Right lobe of liver (tissue), 6 donors: ENCODE data around the gene ZC3HAV1. TPM values are rescaled to one million over a fixed set of nuclear protein-coding genes. Genes with fewer than 3 reads are reported as not detected.
A peak's percentile ranks its signal among the peaks of the same experiment; 100 is the strongest.
"Not testable (repeated sequence)": the region's sequence is repeated elsewhere in the genome, so short reads cannot be mapped to it uniquely, and the experiment has no call there.

Experiments used
- ATAC-seq, 4 donors: fragments of 200-7000 bp; cut with Tn5 transposase; one replicate each; pipeline ENCODE4 v1.9.1; 2020; ENCODE audit warnings: mild to moderate bottlenecking in 4 of 4, moderate library complexity in 4 of 4
- DNase-seq, 3 donors: peaks; one replicate each; pipeline ENCODE4 v3.0.0-alpha.2; 2020
- H3K27ac ChIP-seq, 3 donors: fragments of 200-600 bp; one replicate each; pipeline ENCODE4 v1.8.0; 2022
- H3K27me3 ChIP-seq, 2 donors: fragments of 200-600 bp; one replicate each; pipeline ENCODE4 v1.8.0; 2022
- H3K36me3 ChIP-seq, 4 donors: fragments of 200-600 bp; sonication (generic) in 1 of 4; one replicate each; pipeline versions ENCODE4 v1.5.1 to v1.8.0; 2017 to 2022; ENCODE audit warnings: control low read depth in 1 of 4
- H3K4me1 ChIP-seq, 4 donors: fragments of 200-600 bp; sonication (generic) in 1 of 4; one replicate each; pipeline versions ENCODE4 v1.5.1 to v1.8.0; 2017 to 2022; ENCODE audit warnings: control low read depth in 1 of 4
- H3K4me3 ChIP-seq, 3 donors: fragments of 200-600 bp; one replicate each; pipeline ENCODE4 v1.8.0; 2022
- H3K9me3 ChIP-seq, 4 donors: fragments of 200-600 bp; sonication (generic) in 1 of 4; one replicate each; pipeline versions ENCODE4 v1.5.1 to v1.8.0; 2017 to 2022; ENCODE audit warnings: control low read depth in 1 of 4
- POLR2A ChIP-seq: fragments of 450-650 bp; IDR thresholded peaks from one replicate; pipeline ENCODE4 v1.6.1; 2017; ENCODE audit warnings: antibody characterized with exemption, mild to moderate bottlenecking
- WGBS: methylation state at CpG from one replicate; pipeline ENCODE4 v1.1.6; 2018; ENCODE audit warnings: low coverage, low lambda C conversion rate; ENCODE audit not compliant: insufficient coverage; ENCODE audit errors: missing lambda C conversion rate; 5-methylcytosine and 5-hydroxymethylcytosine counted together
- intact Hi-C, 2 donors: fragments of 100-400 bp; cut with DNase I; formaldehyde crosslinking; loops; one replicate each; pipeline versions ENCODE4 v1.11.2 to v1.14.1; 2022
- total RNA-seq, 6 experiments: library from RNA; depleted of rRNA in 2 of 6; stranded (reverse); fragments of >200 nt in 2 of 6; fragmentation: NEBNext Ultra II Directional in 3 of 6; extraction: Animal tissue kit (Norgen Biotek cat#: 25700) in 3 of 6; gene quantifications; one replicate each; pipeline versions ENCODE4 v1.1.0 to v1.2.4, GENCODE V29; 2016 to 2023
- TF ChIP-seq, protein P1 (sequence below), 4 donors: fragments of 200-600 bp in 3 of 4; fragments of 450-650 bp in 1 of 4; IDR thresholded peaks; one replicate each; pipeline versions ENCODE4 v1.5.1 to v1.8.0; 2016 to 2022; ENCODE audit warnings: antibody characterized with exemption in 4 of 4, mild to moderate bottlenecking in 2 of 4
- donor health status: DM: no; HTN: yes; CAD: no.
- donor health status: DM: no; HTN: no; CAD: no.
- donor health status: DM: no; HTN: no; CAD: no.
- donor health status: DM: no; HTN: yes; CAD: no.
- donor health status: DM: no; HTN: yes; CAD: no.

ZC3HAV1 gene
- total RNA-seq, 6 experiments from 2014 or later = 12.3 to 20.6 (median 17.7) TPM

GRCh38 chr7:139125657-139126056 lies 16.1 kb upstream of the ZC3HAV1 start:
- Histone ChIP-seq H3K4me3 (no peak overlapping the region), H3K4me1 (no peaks in the 10 kb centered on the region), H3K27ac (no peak overlapping the region), H3K27me3 (no peaks in the 10 kb centered on the region), H3K9me3 (no peaks in the 10 kb centered on the region), H3K36me3 (no peaks in the 10 kb centered on the region)
- no peak for DNase-seq
- TF ChIP-seq, protein P1, sequence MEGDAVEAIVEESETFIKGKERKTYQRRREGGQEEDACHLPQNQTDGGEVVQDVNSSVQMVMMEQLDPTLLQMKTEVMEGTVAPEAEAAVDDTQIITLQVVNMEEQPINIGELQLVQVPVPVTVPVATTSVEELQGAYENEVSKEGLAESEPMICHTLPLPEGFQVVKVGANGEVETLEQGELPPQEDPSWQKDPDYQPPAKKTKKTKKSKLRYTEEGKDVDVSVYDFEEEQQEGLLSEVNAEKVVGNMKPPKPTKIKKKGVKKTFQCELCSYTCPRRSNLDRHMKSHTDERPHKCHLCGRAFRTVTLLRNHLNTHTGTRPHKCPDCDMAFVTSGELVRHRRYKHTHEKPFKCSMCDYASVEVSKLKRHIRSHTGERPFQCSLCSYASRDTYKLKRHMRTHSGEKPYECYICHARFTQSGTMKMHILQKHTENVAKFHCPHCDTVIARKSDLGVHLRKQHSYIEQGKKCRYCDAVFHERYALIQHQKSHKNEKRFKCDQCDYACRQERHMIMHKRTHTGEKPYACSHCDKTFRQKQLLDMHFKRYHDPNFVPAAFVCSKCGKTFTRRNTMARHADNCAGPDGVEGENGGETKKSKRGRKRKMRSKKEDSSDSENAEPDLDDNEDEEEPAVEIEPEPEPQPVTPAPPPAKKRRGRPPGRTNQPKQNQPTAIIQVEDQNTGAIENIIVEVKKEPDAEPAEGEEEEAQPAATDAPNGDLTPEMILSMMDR (IDR thresholded peaks at IDR 0.05) = no peak
- TF ChIP-seq POLR2A = no peak
- WGBS = 62% methylated on average over 5 of the region's 7 CpGs
- intact Hi-C loops = no loop called here
- no peak for ATAC-seq

DNA sequence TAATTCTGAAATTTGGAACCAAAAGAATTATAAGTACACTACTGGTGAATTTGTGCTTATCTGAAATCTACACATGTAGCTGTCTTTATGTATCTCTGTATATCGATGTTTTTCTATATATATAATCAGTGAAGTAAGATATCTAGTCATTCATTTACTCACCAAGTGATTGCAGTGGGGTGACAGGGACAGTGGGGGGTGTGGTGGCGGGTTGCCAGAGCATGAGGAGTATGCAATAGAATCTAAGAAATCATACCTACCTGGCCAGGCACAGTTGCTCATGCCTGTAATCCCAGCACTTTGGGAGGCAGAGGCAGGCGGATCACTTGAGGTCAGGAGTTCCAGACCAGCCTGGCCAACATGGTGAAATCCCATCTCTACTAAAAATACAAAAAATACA lies 15.5 kb upstream of the ZC3HAV1 start:
- ATAC-seq, H3K9me3 ChIP-seq: not testable (repeated sequence)

GRCh38 chr7:139124084-139124914 lies 14.8 kb upstream of the ZC3HAV1 start:
- ATAC-seq (no peak), DNase-seq (no peak)
- Histone ChIP-seq H3K36me3 (no peaks in the 10 kb centered on the region), H3K27ac (no peak overlapping the region), H3K27me3 (no peaks in the 10 kb centered on the region), H3K4me3 (no peak overlapping the region), H3K9me3 (no peaks in the 10 kb centered on the region), H3K4me1 (no peaks in the 10 kb centered on the region)
- TF ChIP-seq, protein P1 (IDR thresholded peaks at IDR 0.05) = no peak
- TF ChIP-seq POLR2A = no peak
- intact Hi-C loops = no loop called here
- 83% methylated on average over 4 of the region's 4 CpGs for WGBS

More for the DNA sequence above, 15.5 kb upstream of the ZC3HAV1 start:
- H3K36me3 ChIP-seq, DNase-seq, H3K4me3 ChIP-seq, H3K27me3 ChIP-seq, intact Hi-C loops, H3K4me1 ChIP-seq, H3K27ac ChIP-seq: not testable (repeated sequence)
- WGBS = 49% methylated on average over 2 of the region's 3 CpGs

DNA sequence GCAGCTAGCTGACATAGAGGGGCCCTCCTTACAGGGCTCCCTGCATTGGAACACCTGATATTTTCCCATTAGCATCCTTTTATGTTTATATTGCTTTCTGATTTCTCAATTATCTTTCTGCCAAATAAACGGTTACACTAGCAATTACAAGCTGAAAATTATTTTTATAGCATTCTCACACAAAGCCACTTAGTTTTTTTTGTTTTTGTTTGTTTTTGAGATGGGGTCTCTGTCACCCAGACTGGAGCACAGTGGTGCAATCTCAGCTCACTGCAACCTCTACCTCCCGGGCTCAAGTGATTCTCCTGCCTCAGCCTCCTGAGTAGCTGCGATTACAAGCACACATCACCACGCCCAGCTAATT lies 9.9 kb upstream of the ZC3HAV1 start:
- Histone ChIP-seq H3K36me3 (no peaks in the 10 kb centered on the region), H3K27ac (no peak overlapping the region), H3K4me1 (no peaks in the 10 kb centered on the region), H3K4me3 (no peak overlapping the region), H3K27me3 (no peaks in the 10 kb centered on the region), H3K9me3 (no peaks in the 10 kb centered on the region)
- DNase-seq (no peak), ATAC-seq (no peak)
- intact Hi-C loops = no loop called here
- TF ChIP-seq, protein P1 (IDR thresholded peaks at IDR 0.05) = no peak
- no peak for TF ChIP-seq POLR2A
- WGBS = 73% methylated on average over 3 of the region's 4 CpGs

DNA sequence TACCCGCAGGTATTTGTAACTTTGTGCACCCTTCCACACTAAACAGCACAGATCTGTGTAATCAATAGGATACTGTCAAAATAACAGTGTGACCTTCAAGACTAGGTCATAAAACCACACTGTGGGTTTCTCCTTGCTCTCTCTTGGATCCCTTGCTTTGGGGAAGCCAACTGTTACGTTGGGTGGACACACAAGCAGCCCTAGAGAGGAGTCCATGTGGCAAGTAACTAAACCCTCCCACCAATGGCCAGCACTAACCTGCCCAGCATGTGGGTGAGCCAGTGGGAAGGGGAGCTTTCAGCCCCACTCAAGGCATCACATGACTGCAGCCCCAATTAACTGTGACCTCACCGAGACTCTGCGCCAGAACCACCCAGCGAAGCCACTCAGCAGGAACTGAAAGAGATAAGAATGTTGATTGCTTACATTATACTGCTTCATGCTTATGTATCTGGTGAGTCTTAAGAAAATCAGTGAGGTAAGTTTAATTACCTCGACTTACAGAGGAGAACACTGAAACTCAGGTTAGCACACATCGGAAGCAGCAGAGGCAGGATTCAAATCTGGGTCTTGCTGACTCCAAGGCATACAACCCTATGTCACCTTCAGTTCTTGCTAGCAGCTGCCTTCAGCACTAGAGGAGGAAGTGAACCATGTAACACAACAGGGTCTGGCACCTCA lies 9.4 kb upstream of the ZC3HAV1 start:
- no peaks in the 10 kb centered on the region for H3K4me1 ChIP-seq
- no peak for TF ChIP-seq POLR2A
- TF ChIP-seq, protein P1 (IDR thresholded peaks at IDR 0.05) = no peak
- intact Hi-C loops = no loop called here
- 71% methylated on average over 6 of the region's 7 CpGs for WGBS
- no peaks in the 10 kb centered on the region for H3K27me3 ChIP-seq
- no peak overlapping the region for H3K4me3 ChIP-seq
- H3K36me3 ChIP-seq = no peaks in the 10 kb centered on the region
- H3K9me3 ChIP-seq = no peaks in the 10 kb centered on the region
- peak; percentile 13 to 51 (median 28) for ATAC-seq
- H3K27ac ChIP-seq = no peak overlapping the region
- no peak for DNase-seq
